PFSK-1 (cell line): ENCODE data around the gene BAZ2B.

Source experiments
- FOXP2 ChIP-seq: optimal IDR thresholded peaks from 2 replicates; pipeline ENCODE3; 2011; ENCODE audit warnings: borderline replicate concordance, control low read depth, inconsistent platforms; ENCODE audit not compliant: insufficient read depth; ENCODE audit errors: extremely low read length, extremely low read depth
- POLR2AphosphoS5 ChIP-seq: IDR thresholded peaks from 2 replicates; pipeline ENCODE4 v1.6.1; 2012; ENCODE audit warnings: low read depth, mild to moderate bottlenecking, control low read depth, low read length, moderate library complexity
- REST ChIP-seq, 2 experiments: IDR thresholded peaks; 2 replicates each; pipeline versions ENCODE4 v1.6.1 to v1.8.0; 2011 to 2012; ENCODE audit warnings: low read depth in 2 of 2, low read length in 2 of 2, control low read depth in 1 of 2, inconsistent platforms in 1 of 2, mild to moderate bottlenecking in 1 of 2, moderate library complexity in 1 of 2; ENCODE audit not compliant: insufficient read depth in 1 of 2
- SIN3A ChIP-seq: IDR thresholded peaks from 2 replicates; pipeline ENCODE4 v1.6.1; 2012; ENCODE audit warnings: mild to moderate bottlenecking, low read length, moderate library complexity, borderline replicate concordance; ENCODE audit not compliant: insufficient read depth
- TAF1 ChIP-seq: IDR thresholded peaks from 2 replicates; pipeline ENCODE4 v1.6.1; 2012; ENCODE audit warnings: low read length, control low read depth, borderline replicate concordance; ENCODE audit not compliant: insufficient read depth

BAZ2B gene

DNA sequence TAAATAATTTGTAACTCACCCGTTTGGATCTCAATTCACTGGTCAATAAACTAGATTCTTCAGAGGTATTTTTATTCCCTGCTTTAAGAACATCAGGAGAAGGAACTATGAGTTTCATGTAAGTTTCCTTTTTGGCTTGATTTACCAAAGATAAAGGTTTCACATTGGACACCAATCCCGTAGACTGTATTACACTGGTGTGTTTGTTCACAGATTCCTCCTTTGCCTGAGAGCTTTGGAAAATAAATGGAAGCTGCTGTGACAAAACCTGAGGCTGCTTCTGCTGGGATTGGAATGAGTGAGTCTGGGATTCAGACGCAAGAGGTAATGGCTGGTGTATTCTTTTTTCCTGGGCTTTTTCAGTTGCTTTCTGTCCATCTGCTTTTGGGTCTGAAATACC, 178.1 kb downstream of the BAZ2B start:
- TF ChIP-seq TAF1 (no peak), REST (IDR thresholded peaks at IDR 0.05; ENCODE audit: insufficient read depth in 1 of 2, low read depth in 2 of 2, low read length in 2 of 2) (no peak), SIN3A (no peak), POLR2AphosphoS5 (no peak), FOXP2 (no peak)

DNA sequence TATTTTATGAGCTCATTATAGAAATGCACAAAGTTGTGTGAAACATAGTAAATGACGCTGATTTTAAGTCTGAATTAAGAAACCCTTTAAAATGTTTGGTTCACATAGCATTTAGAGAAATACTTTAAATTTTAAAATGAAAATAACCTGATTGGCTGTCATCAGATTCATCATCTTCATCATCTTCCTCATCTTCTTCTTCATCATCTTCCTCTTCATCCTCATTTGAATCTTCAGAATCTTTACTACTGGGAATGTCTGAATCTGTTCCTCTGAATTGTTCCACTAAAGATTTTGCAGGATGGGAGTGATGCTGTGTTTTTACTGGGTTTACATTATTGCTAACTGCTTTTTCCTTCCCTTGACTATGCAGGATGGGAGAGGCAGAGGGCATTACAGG, 183.7 kb downstream of the BAZ2B start:
- TF ChIP-seq REST (IDR thresholded peaks at IDR 0.05; ENCODE audit: insufficient read depth in 1 of 2, low read depth in 2 of 2, low read length in 2 of 2) (no peak), POLR2AphosphoS5 (no peak), FOXP2 (no peak), SIN3A (no peak), TAF1 (no peak)

- no peak for TF ChIP-seq POLR2AphosphoS5
- no peak for TF ChIP-seq TAF1
- no peak for TF ChIP-seq REST (IDR thresholded peaks at IDR 0.05; ENCODE audit: insufficient read depth in 1 of 2, low read depth in 2 of 2, low read length in 2 of 2)
- no peak for TF ChIP-seq FOXP2
- TF ChIP-seq SIN3A = no peak
These were observed 189.3 kb downstream of the BAZ2B start for GRCh38 chr2:159427048-159427447.

- TF ChIP-seq FOXP2 (no peak), TAF1 (no peak), REST (IDR thresholded peaks at IDR 0.05; ENCODE audit: insufficient read depth in 1 of 2, low read depth in 2 of 2, low read length in 2 of 2) (no peak), SIN3A (no peak), POLR2AphosphoS5 (no peak)
These were observed 196.9 kb downstream of the BAZ2B start for GRCh38 chr2:159419403-159419802.

GRCh38 chr2:159411460-159411859, 204.9 kb downstream of the BAZ2B start:
- TF ChIP-seq SIN3A = no peak
- TF ChIP-seq REST (IDR thresholded peaks at IDR 0.05; ENCODE audit: insufficient read depth in 1 of 2, low read depth in 2 of 2, low read length in 2 of 2) = no peak
- TF ChIP-seq FOXP2 = no peak
- TF ChIP-seq POLR2AphosphoS5 = no peak
- TF ChIP-seq TAF1 = no peak
